GM12878 (cell line): ENCODE measurements around the gene SIRT5. TPM values are rescaled to one million over a fixed set of nuclear protein-coding genes. Genes with fewer than 3 reads are reported as not detected.

ENCODE experiments used
- ATAC-seq: fragments of 200-7000 bp; cut with Tn5 transposase; 3 replicates; pipeline ENCODE4 v1.9.1; 2020; ENCODE audit warnings: mild to moderate bottlenecking, moderate library complexity
- BruUV-seq: library from RNA; stranded (reverse); fragments of 400-500 nt; replicated peaks from 2 replicates; lab custom pipeline; 2021; lab: Mats Ljungman, UMichigan
- CTCF ChIA-PET: fragments of 300-600 bp; sonication (Branson Sonifier 250); formaldehyde crosslinking; extraction: SDS; loops from one replicate; lab custom pipeline; 2021; ENCODE audit warnings: inconsistent platforms; lab: Yijun Ruan, JAX
- POLR2A ChIA-PET: fragments of 350-600 bp; formaldehyde crosslinking; extraction: SDS; loops from one replicate; lab custom pipeline; 2021; ENCODE audit warnings: inconsistent platforms; lab: Charles Lee
- RAD21 ChIA-PET: fragments of 300-600 bp; sonication (Branson Sonifier 250); formaldehyde crosslinking; loops from one replicate; lab custom pipeline; 2023; ENCODE audit warnings: antibody characterized with exemption; ENCODE audit not compliant: unreplicated experiment; lab: Charles Lee
- SMC1A ChIA-PET: fragments of 300-600 bp; sonication (Branson Sonifier 250); formaldehyde crosslinking; loops from one replicate; lab custom pipeline; 2023; ENCODE audit not compliant: unreplicated experiment, uncharacterized antibody; lab: Charles Lee
- DNase-seq: peaks from one replicate; pipeline ENCODE4 v3.0.0-alpha.2; 2011; ENCODE audit warnings: low read depth, low spot score
- FAIRE-seq: peaks from 3 replicates; lab custom pipeline; 2011; peaks lifted over from hg19 to GRCh38; lab: Jason Lieb, UNC
- H2AFZ ChIP-seq: 2 replicates; pipeline ENCODE4 v1.6.0; 2011; ENCODE audit warnings: low read depth, low read length, control low read depth; ENCODE audit not compliant: control insufficient read depth
- H3K27ac ChIP-seq: 2 replicates; pipeline ENCODE4 v1.5.1; 2011; ENCODE audit warnings: control low read depth; ENCODE audit not compliant: control insufficient read depth, insufficient read depth
- H3K27me3 ChIP-seq, 2 experiments: replicated peaks in 1 of 2; 2 replicates each; pipeline versions ENCODE4 v1.6.0 to v1.6.1; 2011; ENCODE audit warnings: low read length in 1 of 2; ENCODE audit not compliant: control insufficient read depth in 2 of 2, insufficient read depth in 2 of 2
- H3K36me3 ChIP-seq, 2 experiments: 2 replicates each; pipeline ENCODE4 v1.5.1; 2011; ENCODE audit warnings: low read length in 1 of 2; ENCODE audit not compliant: control insufficient read depth in 2 of 2, insufficient read depth in 2 of 2
- H3K4me1 ChIP-seq: 2 replicates; pipeline ENCODE4 v1.6.1; 2011; ENCODE audit warnings: mild to moderate bottlenecking, low read length, moderate library complexity, mixed read lengths; ENCODE audit not compliant: control insufficient read depth, insufficient read depth
- H3K4me2 ChIP-seq: 2 replicates; pipeline ENCODE4 v1.6.0; 2011; ENCODE audit warnings: control low read depth; ENCODE audit not compliant: control insufficient read depth, insufficient read depth
- H3K4me3 ChIP-seq: fragments of 200-600 bp; sonication (generic); 2 replicates; pipeline ENCODE4 v1.5.1; 2016
- H3K79me2 ChIP-seq: 2 replicates; pipeline ENCODE4 v1.6.0; 2011; ENCODE audit warnings: low read length; ENCODE audit not compliant: control insufficient read depth, insufficient read depth
- H3K9ac ChIP-seq: 2 replicates; pipeline ENCODE4 v1.8.0; 2011; ENCODE audit warnings: low read length, control low read depth, mixed read lengths; ENCODE audit not compliant: control insufficient read depth, insufficient read depth
- H3K9me3 ChIP-seq: replicated peaks from 3 replicates; pipeline ENCODE4 v1.5.1; 2011; ENCODE audit warnings: mild to moderate bottlenecking, low read length; ENCODE audit not compliant: control insufficient read depth, insufficient read depth
- H4K20me1 ChIP-seq: 2 replicates; pipeline ENCODE4 v1.6.0; 2011; ENCODE audit not compliant: control insufficient read depth, insufficient read depth
- ATF2 ChIP-seq: IDR thresholded peaks from 2 replicates; pipeline ENCODE4 v1.6.1; 2012; ENCODE audit warnings: low read length, inconsistent platforms
- CEBPZ ChIP-seq: fragments of 150-350 bp; IDR thresholded peaks from 2 replicates; pipeline ENCODE4 v1.6.1; 2016; ENCODE audit warnings: low read depth, low read length
- CHD2 ChIP-seq: IDR thresholded peaks from 2 replicates; pipeline ENCODE4 v1.6.1; 2011; ENCODE audit warnings: low read depth, low read length, improper control_type of control experiment, borderline replicate concordance
- E2F8 ChIP-seq: fragments of 450-650 bp; IDR thresholded peaks from 2 replicates; pipeline ENCODE4 v1.6.1; 2018; ENCODE audit warnings: mild to moderate bottlenecking, low read depth, moderate library complexity; ENCODE audit not compliant: partially characterized antibody
- ESRRA ChIP-seq: IDR thresholded peaks from 2 replicates; pipeline ENCODE4 v1.6.1; 2012; ENCODE audit warnings: mild to moderate bottlenecking, low read length, improper control_type of control experiment
- JUND ChIP-seq: IDR thresholded peaks from 2 replicates; pipeline ENCODE4 v1.6.1; 2012; ENCODE audit warnings: low read depth, mild to moderate bottlenecking, low read length, improper control_type of control experiment, moderate library complexity
- KLF5 ChIP-seq: fragments of 450-650 bp; IDR thresholded peaks from 2 replicates; pipeline ENCODE4 v1.6.1; 2014; ENCODE audit warnings: mild to moderate bottlenecking; ENCODE audit not compliant: partially characterized antibody
- MTA3 ChIP-seq: IDR thresholded peaks from 2 replicates; pipeline ENCODE4 v1.6.1; 2012; ENCODE audit warnings: low read length, inconsistent platforms, borderline replicate concordance
- MXI1 ChIP-seq: fragments of 150-350 bp; IDR thresholded peaks from 2 replicates; pipeline ENCODE4 v1.6.1; 2011; ENCODE audit warnings: low read depth, mild to moderate bottlenecking, inconsistent platforms, low read length, improper control_type of control experiment
- MYB ChIP-seq: fragments of 150-350 bp; IDR thresholded peaks from 2 replicates; pipeline ENCODE4 v1.6.1; 2014; ENCODE audit warnings: mild to moderate bottlenecking, low read depth, low read length, borderline replicate concordance
- TARDBP ChIP-seq: IDR thresholded peaks from 2 replicates; pipeline ENCODE4 v1.6.1; 2016; ENCODE audit warnings: borderline replicate concordance
- YBX1 ChIP-seq: fragments of 450-650 bp; IDR thresholded peaks from 2 replicates; pipeline ENCODE4 v1.6.1; 2016; ENCODE audit warnings: antibody characterized with exemption
- ZNF687 ChIP-seq: fragments of 450-650 bp; IDR thresholded peaks from 2 replicates; pipeline ENCODE4 v1.6.1; 2017; ENCODE audit warnings: mild to moderate bottlenecking, moderate library complexity
- WGBS: methylation state at CpG from one replicate; pipeline ENCODE4 v1.1.6; 2016; ENCODE audit warnings: low lambda C conversion rate; ENCODE audit not compliant: insufficient replicate concordance, insufficient coverage; ENCODE audit errors: missing lambda C conversion rate; 5-methylcytosine and 5-hydroxymethylcytosine counted together
- in situ Hi-C: fragments of 300-500 bp; cut with MboI; formaldehyde crosslinking; loops from 9 replicates; pipeline ENCODE4 v1.14.3; 2018; ENCODE audit warnings: mixed read lengths
- intact Hi-C: fragments of 100-400 bp; cut with micrococcal nuclease; formaldehyde crosslinking; loops from one replicate; pipeline ENCODE4 v1.14.2; 2022; ENCODE audit not compliant: unreplicated experiment
- polyA plus RNA-seq, 11 experiments: library from polyadenylated mRNA; depleted of rRNA in 4 of 11; unstranded in 6 of 11; stranded (reverse) in 5 of 11; fragments of >200 nt; fragmentation: Nextera tagmentation in 4 of 11; fragmentation: Illumina TruSeq in 1 of 11; extraction: Ambion mirVana in 4 of 11; extraction: Trizol in 1 of 11; gene quantifications; 1 replicate in 1 of 11; 2 replicates in 10 of 11; pipeline versions ENCODE4 v1.2.1 to v1.2.3, GENCODE V29; 2011 to 2016; ENCODE audit warnings: inconsistent platforms in 2 of 11, missing spikeins in 2 of 11, low read depth in 1 of 11
- total RNA-seq, 4 experiments: library from RNA; depleted of rRNA in 3 of 4; stranded (reverse); fragments of >200 nt in 3 of 4; fragmentation: Illumina TruSeq in 1 of 4; extraction: Trizol in 1 of 4; gene quantifications; 2 replicates each; pipeline versions ENCODE4 v1.2.1 to v1.2.3, GENCODE V29; 2013 to 2021

SIRT5 gene
- total and polyA plus RNA-seq, 10 of the 15 experiments (the other 5 are each of a cell fraction or from before 2014, with no cell fraction given), result 1.7 to 12.4 (median 10.0) TPM

- SMC1A ChIA-PET, result interaction anchor here (1.2 to 1.4 kb wide), 4 partner anchors 10 to 243 kb away, joined by 3 to 5 read pairs (median 4); no protein-coding TSS in a partner anchor
- in situ Hi-C loops (no loop called here), intact Hi-C loops (no loop called here)
- H3K9me3 ChIP-seq, result no peaks in the 10 kb centered on the region
- H3K79me2 ChIP-seq, result peaks cover 8% of the 10 kb centered on the region
- no peak for DNase-seq
- H3K4me2 ChIP-seq, result no peak overlapping the region
- H3K27ac ChIP-seq, result no peak overlapping the region
- no peak for ATAC-seq
- H3K27me3 ChIP-seq, result no peaks in the 10 kb centered on the region
- H3K4me3 ChIP-seq, result no peak overlapping the region
- RAD21 ChIA-PET, result interaction anchor here (1.1 kb wide), 1 partner anchor 234 kb away, joined by 3 read pairs; no protein-coding TSS in a partner anchor
- POLR2A ChIA-PET, result interaction anchor here (0.6 kb wide), 1 partner anchor 199 kb away, joined by 5 read pairs; no protein-coding TSS in a partner anchor
- H3K4me1 ChIP-seq, result peaks cover 4% of the 10 kb centered on the region
- no TSS peak for BruUV-seq
- H3K9ac ChIP-seq, result no peak overlapping the region
- 89% methylated on average over 7 of the region's 7 CpGs for WGBS
- no peak overlapping the region for H2AFZ ChIP-seq
- FAIRE-seq, result no peak
- no peaks in the 10 kb centered on the region for H4K20me1 ChIP-seq
- CTCF ChIA-PET, result interaction anchor here (1.6 to 3.7 kb wide), 5 partner anchors 10 to 244 kb away, joined by 5 to 30 read pairs (median 10); partner anchors contain the start of gene TBC1D7
- H3K36me3 ChIP-seq, result no peaks in the 10 kb centered on the region
- TF ChIP-seq JUND, result no peak
- no peak for TF ChIP-seq MTA3
- TF ChIP-seq MXI1, result no peak
- no peak for TF ChIP-seq KLF5
- no peak for TF ChIP-seq ATF2
- TF ChIP-seq TARDBP, result no peak
- TF ChIP-seq E2F8, result no peak
- no peak for TF ChIP-seq ESRRA
- TF ChIP-seq YBX1, result no peak
- TF ChIP-seq CHD2, result no peak
- no peak for TF ChIP-seq CEBPZ
- TF ChIP-seq MYB, result no peak
- no peak for TF ChIP-seq ZNF687
Observed at GRCh38 chr6:13572240-13572639, 2.2 kb upstream of the SIRT5 start.
